HCT116 (cell line): ENCODE measurements around the gene SGK2.

Experiments used
- ATF3 ChIP-seq: IDR thresholded peaks from 2 replicates; pipeline ENCODE4 v1.6.1; 2012
- CEBPB ChIP-seq: IDR thresholded peaks from 2 replicates; pipeline ENCODE4 v1.6.1; 2012; ENCODE audit warnings: low read depth
- CTCF ChIP-seq, 3 experiments: fragments of 200-600 bp in 1 of 3; sonication (generic) in 1 of 3; IDR thresholded peaks in 2 of 3; conservative IDR thresholded peaks in 1 of 3; 2 replicates each; pipeline ENCODE4 v1.5.1; 2012 to 2017; ENCODE audit warnings: low read depth in 2 of 3, low read length in 2 of 3, antibody characterized with exemption in 1 of 3, borderline replicate concordance in 1 of 3, control low read depth in 1 of 3, mild to moderate bottlenecking in 1 of 3, mixed read lengths in 1 of 3, mixed run types in 1 of 3, moderate library complexity in 1 of 3; ENCODE audit not compliant: insufficient read depth in 1 of 3
- EGR1 ChIP-seq: IDR thresholded peaks from 2 replicates; pipeline ENCODE4 v1.6.1; 2012; ENCODE audit warnings: low read depth
- EZH2 ChIP-seq: fragments of 200-600 bp; sonication (generic); IDR thresholded peaks from 2 replicates; pipeline ENCODE4 v1.6.1; 2017; ENCODE audit warnings: antibody characterized with exemption, mixed run types
- JUND ChIP-seq: IDR thresholded peaks from 2 replicates; pipeline ENCODE4 v1.6.1; 2012
- MAX ChIP-seq: IDR thresholded peaks from 2 replicates; pipeline ENCODE4 v1.6.1; 2012
- POLR2AphosphoS5 ChIP-seq: IDR thresholded peaks from 2 replicates; pipeline ENCODE4 v1.6.1; 2011; ENCODE audit warnings: mild to moderate bottlenecking, low read depth, low read length, moderate library complexity
- RAD21 ChIP-seq: IDR thresholded peaks from 2 replicates; pipeline ENCODE4 v1.6.1; 2012; ENCODE audit warnings: low read depth, mild to moderate bottlenecking
- TCF7L2 ChIP-seq: IDR thresholded peaks from 2 replicates; pipeline ENCODE4 v1.7.0; 2011; ENCODE audit warnings: borderline replicate concordance, inconsistent platforms; ENCODE audit not compliant: insufficient read depth, insufficient read length; ENCODE audit errors: extremely low read depth
- ZNF274 ChIP-seq: fragments of 200-500 bp; sonication (Bioruptor generic); IDR thresholded peaks from 2 replicates; pipeline ENCODE4 v1.6.1; 2014; ENCODE audit warnings: mild to moderate bottlenecking, low read depth, low read length, inconsistent platforms

- no peak for TF ChIP-seq CEBPB
- no peak for TF ChIP-seq EZH2
- no peak for TF ChIP-seq EGR1
- TF ChIP-seq ATF3, result no peak
- no peak for TF ChIP-seq CTCF (IDR thresholded peaks at IDR 0.05 in 2 of 3, conservative IDR thresholded peaks at IDR 0.05 in 1 of 3; ENCODE audit: borderline replicate concordance in 1 of 3, insufficient read depth in 1 of 3, low read depth in 2 of 3, low read length in 2 of 3)
- TF ChIP-seq RAD21, result no peak
- TF ChIP-seq POLR2AphosphoS5, result no peak
- TF ChIP-seq MAX, result no peak
- no peak for TF ChIP-seq JUND
- no peak for TF ChIP-seq TCF7L2
- TF ChIP-seq ZNF274, result no peak
These were observed 5.6 kb downstream of the SGK2 start for GRCh38 chr20:43564455-43564854.
